Endometrial microvascular endothelial cells (primary cell): ENCODE results near the gene WFS1. TPM values are rescaled to one million over a fixed set of nuclear protein-coding genes. Genes with fewer than 3 reads are reported as not detected.

Source experiments
- in situ Hi-C: cut with HindIII; loops from 2 replicates; pipeline ENCODE4 v1.10.0; 2017; ENCODE audit warnings: low sequenced_read_pairs, low pct_unique_long_range_greater_than_20kb; ENCODE audit errors: inconsistent ontology term
- total RNA-seq: library from RNA; depleted of rRNA; stranded (reverse); fragments of >200 nt; gene quantifications from one replicate; pipeline ENCODE4 v1.2.3, GENCODE V29; 2015; ENCODE audit errors: inconsistent ontology term

The WFS1 gene
- total RNA-seq, 1 donor from 2014 or later, result 30.1 TPM

- in situ Hi-C loops, result no loop called here
Measured at GRCh38 chr4:6343939-6344408, 74.3 kb downstream of the WFS1 start.

DNA sequence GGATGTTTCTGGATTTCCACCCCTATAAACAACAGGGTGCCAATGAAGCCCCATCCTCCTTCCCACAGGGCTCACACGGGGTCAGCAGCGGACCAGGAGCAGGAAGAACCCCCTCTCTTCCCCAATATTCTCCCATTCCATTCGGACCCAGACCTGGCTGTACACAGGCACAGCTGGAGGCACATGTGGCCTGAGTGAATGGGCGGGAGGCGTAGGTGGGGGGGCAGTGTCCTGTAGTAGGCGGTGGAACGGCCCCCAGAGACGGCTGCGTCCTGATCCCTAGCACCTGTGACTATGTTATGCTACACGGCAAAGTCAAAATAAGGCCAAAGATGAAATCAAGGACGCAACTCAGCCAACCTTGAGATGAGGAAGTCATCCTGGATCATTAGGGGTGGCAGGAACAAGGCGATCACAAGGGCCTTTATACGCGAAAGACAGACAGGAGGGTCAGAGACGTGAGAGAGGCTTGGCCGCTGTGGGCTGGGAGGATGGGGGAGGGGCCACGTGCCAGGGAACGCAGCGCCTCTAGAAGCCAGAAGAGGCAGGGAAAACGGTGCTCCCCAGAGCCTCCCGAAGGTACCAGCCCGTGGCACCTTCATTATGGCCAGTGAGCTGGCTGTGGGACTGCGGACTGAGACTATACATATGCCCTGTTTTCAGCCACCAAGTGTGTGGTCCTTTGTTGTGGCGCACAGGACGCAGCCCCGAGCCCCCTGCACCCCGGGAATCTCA is 75.6 kb downstream of the WFS1 start:
- in situ Hi-C loops, result no loop called here

DNA sequence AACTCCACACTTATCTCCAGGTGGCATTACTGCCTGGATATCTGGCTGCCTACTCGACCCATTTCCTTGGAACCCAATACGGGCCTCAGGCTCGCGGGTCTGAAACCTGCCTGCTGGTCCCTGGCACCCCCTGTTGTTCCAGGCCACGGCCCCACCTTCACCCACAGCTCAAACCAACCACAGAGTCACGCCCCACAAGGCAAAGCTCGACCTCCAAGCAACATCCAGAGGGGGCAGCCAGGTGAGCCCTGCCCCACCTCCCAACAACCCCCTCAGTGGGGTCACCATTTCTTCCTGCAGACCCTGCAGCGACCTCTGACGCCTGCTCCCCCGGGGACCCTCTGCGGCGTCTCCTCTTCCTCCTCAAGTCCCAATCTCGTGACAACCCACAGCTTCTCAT is 76.2 kb downstream of the WFS1 start:
- in situ Hi-C loops, result no loop called here

GRCh38 chr4:6346373-6347110 is 76.9 kb downstream of the WFS1 start:
- in situ Hi-C loops, result no loop called here

GRCh38 chr4:6347511-6348045 is 77.9 kb downstream of the WFS1 start:
- in situ Hi-C loops, result no loop called here

GRCh38 chr4:6348408-6348807 is 78.8 kb downstream of the WFS1 start:
- in situ Hi-C loops, result no loop called here

DNA sequence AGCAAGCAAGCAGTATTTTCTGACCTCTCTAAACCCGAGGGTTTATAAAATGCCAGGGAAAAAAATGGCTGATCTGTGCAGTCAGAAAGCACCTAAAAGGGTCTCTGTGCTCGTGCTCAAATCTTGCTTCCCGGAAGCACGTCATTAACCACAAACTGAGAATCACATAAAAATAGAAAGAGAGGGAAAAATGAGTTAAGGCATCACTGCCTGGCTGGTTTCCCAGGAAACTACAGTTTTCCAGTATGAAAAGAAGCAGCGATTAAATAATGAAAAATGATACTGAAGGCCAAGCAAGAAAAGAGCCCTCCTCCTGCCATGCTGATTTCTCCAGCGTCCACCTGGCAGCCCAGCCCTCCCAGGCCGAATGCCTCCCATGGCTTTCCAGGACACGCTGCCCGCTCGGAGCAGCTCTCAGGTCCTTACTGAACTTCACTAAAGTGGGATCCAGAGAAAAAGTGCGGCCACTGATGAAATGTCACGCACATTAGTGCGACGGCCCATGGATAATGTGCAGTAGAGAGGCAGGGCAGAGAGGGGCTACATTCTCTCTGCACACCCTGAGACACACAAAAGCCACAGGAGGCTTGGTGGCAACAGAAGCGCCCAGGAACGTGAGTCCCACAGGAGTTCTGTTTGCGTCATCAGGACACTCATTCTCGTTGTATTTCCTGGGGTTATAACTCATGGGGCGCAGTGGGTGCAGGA is 80.4 kb downstream of the WFS1 start:
- in situ Hi-C loops, result no loop called here

- in situ Hi-C loops, result no loop called here
Measured at GRCh38 chr4:6350646-6351045, 81.0 kb downstream of the WFS1 start.

- in situ Hi-C loops, result no loop called here
Measured at GRCh38 chr4:6351246-6352000, 81.8 kb downstream of the WFS1 start.

GRCh38 chr4:6352031-6352692 is 82.5 kb downstream of the WFS1 start:
- in situ Hi-C loops, result no loop called here

Other genes starting within 250 kb of the WFS1 start
- gene JAKMIP1, start 69.3 kb upstream of the WFS1 start, total RNA-seq, result not detected
- gene PPP2R2C, start 202.8 kb downstream of the WFS1 start, total RNA-seq, result not detected